GM18502 (cell line): Measurements from ENCODE around the gene GLIS1.

Experiments
- ATAC-seq: cut with Tn5 transposase; IDR thresholded peaks from one replicate; pipeline ENCODE4 v1.9.1; 2021; ENCODE audit warnings: mild to moderate bottlenecking; ENCODE audit not compliant: unreplicated experiment, poor library complexity

The GLIS1 gene

GRCh38 chr1:53696051-53696450, 42.9 kb downstream of the GLIS1 start:
- no peak for ATAC-seq

- ATAC-seq = no peak
These were observed 43.8 kb downstream of the GLIS1 start for GRCh38 chr1:53695116-53695515.

- no peak for ATAC-seq
These were observed 44.3 kb downstream of the GLIS1 start for GRCh38 chr1:53694718-53695091.

- ATAC-seq = no peak
These were observed 44.9 kb downstream of the GLIS1 start for GRCh38 chr1:53693773-53694717.

GRCh38 chr1:53693339-53693738, 45.6 kb downstream of the GLIS1 start:
- ATAC-seq = no peak

GRCh38 chr1:53691326-53691725, 47.6 kb downstream of the GLIS1 start:
- no peak for ATAC-seq

- no peak for ATAC-seq
These were observed 48.6 kb downstream of the GLIS1 start for GRCh38 chr1:53690411-53690810.

- no peak for ATAC-seq
These were observed 49.1 kb downstream of the GLIS1 start for GRCh38 chr1:53689736-53690326.

- ATAC-seq = no peak
These were observed 49.7 kb downstream of the GLIS1 start for GRCh38 chr1:53689223-53689622.

- no peak for ATAC-seq
These were observed 50.4 kb downstream of the GLIS1 start for GRCh38 chr1:53688381-53689102.

- ATAC-seq = no peak
These were observed 51.1 kb downstream of the GLIS1 start for GRCh38 chr1:53687901-53688300.

GRCh38 chr1:53687426-53687825, 51.5 kb downstream of the GLIS1 start:
- ATAC-seq = no peak

GRCh38 chr1:53686965-53687267, 52.0 kb downstream of the GLIS1 start:
- ATAC-seq = no peak

- no peak for ATAC-seq
These were observed 52.6 kb downstream of the GLIS1 start for GRCh38 chr1:53686091-53686964.

GRCh38 chr1:53685272-53686051, 53.5 kb downstream of the GLIS1 start:
- ATAC-seq = no peak

GRCh38 chr1:53684741-53685140, 54.2 kb downstream of the GLIS1 start:
- ATAC-seq = no peak

GRCh38 chr1:53683986-53684740, 54.8 kb downstream of the GLIS1 start:
- ATAC-seq = no peak

- no peak for ATAC-seq
These were observed 56.1 kb downstream of the GLIS1 start for GRCh38 chr1:53682881-53683280.
